GM19395 (cell line): Measurements from ENCODE around the gene SUFU.
"Not testable (repeated sequence)": the region's sequence is repeated elsewhere in the genome, so short reads cannot be mapped to it uniquely, and the experiment has no call there.

ENCODE experiments used
- ATAC-seq: cut with Tn5 transposase; IDR thresholded peaks from one replicate; pipeline ENCODE4 v1.9.1; 2021; ENCODE audit warnings: mild to moderate bottlenecking, moderate library complexity; ENCODE audit not compliant: unreplicated experiment

SUFU gene

DNA sequence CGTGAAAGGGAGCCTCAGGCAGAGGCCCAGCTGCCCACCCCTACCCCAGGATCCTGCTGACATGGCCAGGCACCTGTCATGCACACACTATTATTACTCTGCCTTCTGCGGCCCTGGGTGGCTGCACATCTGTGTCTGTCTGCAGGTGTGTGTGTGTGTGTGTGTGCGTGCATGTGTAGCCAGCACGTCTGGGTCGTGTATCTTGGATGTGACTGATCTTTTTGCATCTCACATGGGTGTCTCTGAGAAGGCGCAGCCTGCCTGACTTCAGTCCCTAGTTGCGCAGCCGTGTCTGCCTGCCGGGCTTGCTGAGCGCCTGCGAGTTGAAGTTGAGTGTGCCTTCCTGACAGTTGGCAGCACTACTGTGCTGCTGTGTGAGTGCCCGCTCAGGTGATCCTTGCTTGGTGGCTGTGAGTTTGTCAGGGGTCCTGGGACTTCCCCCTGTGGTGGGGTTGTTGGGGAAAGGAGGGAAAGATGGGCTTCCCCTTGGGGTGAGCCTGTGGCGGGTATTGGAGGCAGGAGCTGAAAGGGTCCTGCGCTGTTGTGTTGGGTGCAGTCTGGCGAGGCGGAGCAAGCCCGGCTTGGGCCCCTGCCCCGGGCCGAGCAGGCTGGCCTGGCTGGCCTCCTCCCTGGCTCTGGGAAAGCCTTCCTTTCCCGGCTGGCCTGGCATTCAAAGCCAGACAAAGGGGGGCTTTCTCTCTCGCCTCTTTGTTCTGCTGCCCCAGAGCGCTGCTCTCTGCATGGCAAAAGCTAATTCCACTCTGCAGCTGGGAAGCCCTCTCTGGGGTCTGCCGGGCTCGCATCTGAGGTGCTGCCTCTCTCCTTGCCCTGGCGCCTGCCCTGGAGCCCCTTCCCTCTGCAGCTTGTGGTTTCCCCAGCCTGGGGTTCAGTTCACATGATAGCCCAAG, 145.4 kb downstream of the SUFU start:
- ATAC-seq = no peak

DNA sequence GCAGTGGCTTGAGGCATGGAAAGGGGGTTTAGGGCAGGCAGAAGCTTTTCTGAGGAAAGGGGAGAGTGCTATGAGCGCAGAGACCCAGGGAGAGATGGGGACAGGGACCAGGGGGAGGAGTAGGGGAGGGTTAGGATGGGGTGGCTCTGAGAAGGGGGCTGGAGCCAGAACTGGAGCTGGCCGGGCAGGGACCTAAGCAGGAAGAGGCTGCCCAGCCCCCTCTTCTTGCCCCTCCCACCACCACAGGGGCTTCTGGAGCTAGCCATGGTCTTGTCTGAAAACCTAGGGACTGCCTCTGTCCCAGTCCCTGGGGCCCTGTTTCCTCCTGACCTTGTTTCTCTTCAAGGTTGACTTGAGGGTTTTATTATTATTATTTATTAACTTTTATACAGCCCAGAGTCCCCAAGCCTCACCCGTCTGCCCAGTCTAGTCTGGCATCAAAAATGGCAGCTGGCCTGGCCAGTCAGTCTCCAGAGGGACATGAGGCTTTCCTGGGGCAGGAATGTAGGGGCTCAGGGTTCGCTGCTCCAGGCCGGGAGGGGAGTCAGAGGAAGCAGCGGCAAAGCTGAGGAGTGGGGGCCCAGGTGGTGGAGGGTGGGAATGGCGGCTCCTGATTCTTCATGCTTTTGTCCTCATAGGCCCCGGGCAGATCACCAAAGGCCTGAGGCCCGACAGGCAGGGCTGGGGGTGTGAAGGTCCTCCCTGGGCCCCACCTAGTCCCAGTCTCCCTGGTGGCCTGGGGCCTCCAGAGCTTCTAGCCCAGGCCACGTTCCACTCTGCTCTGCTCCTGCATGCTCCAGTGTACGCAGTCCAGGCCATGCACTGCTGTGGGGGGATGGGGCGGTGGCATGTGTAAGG, 146.3 kb downstream of the SUFU start:
- no peak for ATAC-seq

DNA sequence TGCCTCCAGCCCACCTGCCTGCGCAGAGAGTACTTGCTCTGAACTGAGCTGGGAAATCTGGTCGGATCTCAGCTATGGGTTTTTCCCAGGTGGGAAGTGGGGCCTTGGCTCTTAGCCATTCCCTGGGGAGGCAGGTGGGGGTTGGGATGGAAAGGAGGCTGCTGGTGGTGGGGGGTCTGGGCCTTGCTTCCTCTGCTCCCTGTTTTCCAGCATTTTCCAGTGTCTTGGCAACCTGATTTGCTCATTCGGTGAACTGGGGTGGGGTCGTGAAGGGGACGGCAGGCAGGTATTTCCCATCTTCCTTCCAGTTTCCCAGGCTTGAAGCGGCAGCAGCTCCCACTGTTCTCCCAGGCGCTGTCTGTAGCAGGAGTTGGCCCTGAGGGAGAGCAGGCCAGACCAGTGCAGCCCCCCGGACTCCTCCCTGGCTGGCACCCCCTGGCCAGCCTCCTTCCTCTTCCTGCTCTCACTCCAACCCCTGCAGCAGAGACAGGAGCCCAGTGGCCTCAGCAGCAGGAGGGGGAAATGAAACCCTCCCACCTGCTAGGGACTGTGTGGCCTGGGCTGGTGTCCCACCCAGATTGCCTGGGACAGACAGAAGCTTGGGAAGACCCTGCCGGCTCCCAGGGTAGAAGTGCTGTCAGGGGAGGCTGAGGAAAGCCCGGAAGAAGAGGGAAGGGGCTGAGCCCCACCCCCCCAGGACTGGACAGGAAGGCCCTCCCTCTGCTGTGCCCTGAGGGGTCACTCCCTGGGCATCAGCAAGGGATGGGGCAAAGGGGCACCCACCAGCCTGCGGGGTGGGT, 147.1 kb downstream of the SUFU start:
- no peak for ATAC-seq

GRCh38 chr10:102651455-102652169, 147.8 kb downstream of the SUFU start:
- ATAC-seq = peak; percentile 22

DNA sequence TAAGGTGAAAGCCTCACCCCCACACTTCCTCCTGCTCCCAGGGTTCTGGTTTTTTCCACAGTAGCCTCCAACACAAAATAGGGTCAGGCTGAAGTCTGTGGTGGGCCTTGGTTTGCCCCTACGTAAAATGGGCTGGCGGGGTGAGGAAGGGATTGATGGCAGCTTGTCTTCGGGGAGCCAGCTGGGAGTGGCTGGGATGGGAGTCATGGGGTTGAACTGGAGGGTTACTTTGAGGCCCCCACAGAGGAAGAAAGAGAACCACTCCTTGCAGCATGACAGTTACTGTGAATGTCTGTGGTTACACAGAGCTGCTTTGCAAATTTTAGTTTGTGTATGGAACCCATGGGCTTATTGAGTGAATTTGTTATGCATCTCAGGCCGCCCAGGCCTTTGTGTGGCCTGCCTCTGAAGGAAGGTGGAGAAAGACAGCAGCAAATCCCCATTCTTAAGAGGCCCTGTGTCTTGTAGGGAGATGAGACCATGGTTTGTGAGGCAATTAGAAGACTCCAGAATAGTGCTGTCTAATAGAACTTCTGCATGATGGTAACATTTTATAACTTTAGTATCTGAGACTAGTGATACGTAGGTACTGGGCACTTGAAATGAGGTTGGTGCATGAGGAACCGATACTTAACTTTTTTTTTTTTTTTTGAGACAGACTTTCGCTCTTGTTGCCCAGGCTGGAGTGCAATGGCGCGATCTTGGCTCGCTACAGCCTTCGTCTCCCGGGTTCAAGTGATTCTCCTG, 148.6 kb downstream of the SUFU start:
- peak; percentile 60 for ATAC-seq

- no peak for ATAC-seq
Observed at GRCh38 chr10:102653060-102653459, 149.3 kb downstream of the SUFU start.

- no peak for ATAC-seq
Observed at GRCh38 chr10:102654566-102654965, 150.8 kb downstream of the SUFU start.

DNA sequence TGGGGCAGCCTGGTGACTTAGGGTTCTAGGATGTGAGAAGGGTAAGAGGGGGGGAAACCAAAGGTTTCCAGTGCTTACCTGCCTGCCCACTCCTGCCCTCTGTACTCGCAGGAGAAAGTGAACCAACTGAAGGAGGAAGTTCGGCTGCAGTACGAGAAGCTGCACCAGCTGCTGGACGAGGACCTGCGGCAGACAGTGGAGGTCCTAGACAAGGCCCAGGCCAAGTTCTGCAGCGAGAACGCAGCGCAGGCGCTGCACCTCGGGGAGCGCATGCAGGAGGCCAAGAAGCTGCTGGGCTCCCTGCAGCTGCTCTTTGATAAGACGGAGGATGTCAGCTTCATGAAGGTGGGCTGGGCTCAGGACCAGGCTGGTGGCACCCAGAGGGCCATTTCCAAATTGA, 151.2 kb downstream of the SUFU start:
- no peak for ATAC-seq

- ATAC-seq = no peak
Observed at GRCh38 chr10:102656026-102656425, 152.3 kb downstream of the SUFU start.

GRCh38 chr10:102656791-102657371, 153.1 kb downstream of the SUFU start:
- no peak for ATAC-seq

- ATAC-seq = no peak
Observed at GRCh38 chr10:102657451-102657850, 153.7 kb downstream of the SUFU start.

- ATAC-seq = no peak
Observed at GRCh38 chr10:102657984-102658724, 154.4 kb downstream of the SUFU start.

- no peak for ATAC-seq
Observed at GRCh38 chr10:102658802-102659201, 155.0 kb downstream of the SUFU start.

GRCh38 chr10:102660888-102661657, 157.3 kb downstream of the SUFU start:
- ATAC-seq = peak; percentile 81

GRCh38 chr10:102661658-102662028, 157.9 kb downstream of the SUFU start:
- ATAC-seq = peak; percentile 20

GRCh38 chr10:102665904-102666509, 162.2 kb downstream of the SUFU start:
- ATAC-seq = no peak

- not testable (repeated sequence) for ATAC-seq
Observed at GRCh38 chr10:102667411-102667810, 163.6 kb downstream of the SUFU start.
